Calu3 (cell line): ENCODE results near the gene ALDH1A2. TPM values are rescaled to one million over a fixed set of nuclear protein-coding genes. Genes with fewer than 3 reads are reported as not detected.

Experiments
- BruUV-seq: library from RNA; stranded (reverse); fragments of 400-500 nt; replicated peaks from 2 replicates; lab custom pipeline; 2021; lab: Mats Ljungman, UMichigan
- CTCF ChIA-PET: fragments of 300-600 bp; sonication (Branson Sonifier 250); formaldehyde crosslinking; loops from one replicate; lab custom pipeline; 2022; ENCODE audit warnings: antibody characterized with exemption; lab: Charles Lee
- DNase-seq: peaks from one replicate; pipeline ENCODE4 v3.0.0; 2022
- H3K27ac Mint-ChIP-seq: one replicate; pipeline ENCODE4 v1.8.0; 2022; ENCODE audit warnings: mixed read lengths; ENCODE audit not compliant: unreplicated experiment
- H3K27me3 Mint-ChIP-seq: one replicate; pipeline ENCODE4 v1.8.0; 2022; ENCODE audit warnings: mixed read lengths; ENCODE audit not compliant: unreplicated experiment
- H3K36me3 Mint-ChIP-seq: one replicate; pipeline ENCODE4 v1.8.0; 2022; ENCODE audit warnings: mild to moderate bottlenecking, moderate library complexity, mixed read lengths; ENCODE audit not compliant: insufficient read depth, unreplicated experiment
- H3K4me1 Mint-ChIP-seq: one replicate; pipeline ENCODE4 v1.8.0; 2022; ENCODE audit warnings: mild to moderate bottlenecking, low read depth, mixed read lengths; ENCODE audit not compliant: unreplicated experiment
- H3K4me3 Mint-ChIP-seq: one replicate; pipeline ENCODE4 v1.8.0; 2022; ENCODE audit warnings: mild to moderate bottlenecking, low read depth, moderate library complexity, mixed read lengths; ENCODE audit not compliant: unreplicated experiment
- H3K9me3 Mint-ChIP-seq: one replicate; pipeline ENCODE4 v1.8.0; 2022; ENCODE audit warnings: low read depth, mixed read lengths; ENCODE audit not compliant: unreplicated experiment
- CTCF ChIP-seq: fragments of 200-600 bp; IDR thresholded peaks from one replicate; pipeline ENCODE4 v1.8.0; 2022; ENCODE audit warnings: antibody characterized with exemption; ENCODE audit not compliant: unreplicated experiment
- intact Hi-C: fragments of 100-400 bp; cut with micrococcal nuclease; formaldehyde crosslinking; loops from one replicate; pipeline ENCODE4 v1.10.0; 2022; ENCODE audit not compliant: unreplicated experiment
- total RNA-seq: library from RNA; stranded (reverse); gene quantifications from 2 replicates; pipeline ENCODE4 v1.2.3, GENCODE V29; 2022

The ALDH1A2 gene
- total RNA-seq, 1 experiment from 2014 or later, result 219 TPM

DNA sequence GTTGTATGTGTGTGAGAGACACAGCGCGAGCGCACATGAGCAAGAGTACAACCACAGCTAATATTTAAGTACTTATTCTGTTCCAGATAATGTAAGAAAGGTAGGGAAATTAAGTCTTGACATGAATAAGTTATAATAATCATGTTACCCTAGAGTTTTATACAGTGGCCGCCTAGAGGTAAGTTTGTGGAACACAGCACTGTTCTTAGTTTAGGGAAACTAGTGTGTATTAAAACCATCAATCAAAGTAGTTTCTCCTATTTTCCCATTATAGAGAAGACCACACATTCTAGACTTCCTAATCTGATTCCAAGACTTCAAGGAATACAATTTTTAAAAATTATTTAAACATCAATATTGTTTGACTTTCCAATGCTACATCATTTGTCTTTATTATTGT lies 9.5 kb downstream of the ALDH1A2 start:
- BruUV-seq, result no TSS peak
- H3K27ac Mint-ChIP-seq, result no peak overlapping the region
- DNase-seq, result no peak
- no peaks in the 10 kb centered on the region for H3K9me3 Mint-ChIP-seq
- H3K4me3 Mint-ChIP-seq, result no peak overlapping the region
- intact Hi-C loops, result no loop called here
- H3K4me1 Mint-ChIP-seq, result peaks cover 71% of the 10 kb centered on the region
- TF ChIP-seq CTCF, result peak; percentile 33
- CTCF ChIA-PET, result no interaction called here
- peaks cover 5% of the 10 kb centered on the region for H3K36me3 Mint-ChIP-seq
- no peaks in the 10 kb centered on the region for H3K27me3 Mint-ChIP-seq

GRCh38 chr15:58053315-58054153 lies 12.0 kb downstream of the ALDH1A2 start:
- no peaks in the 10 kb centered on the region for H3K27me3 Mint-ChIP-seq
- intact Hi-C loops, result no loop called here
- no peak for TF ChIP-seq CTCF
- no TSS peak for BruUV-seq
- H3K9me3 Mint-ChIP-seq, result no peaks in the 10 kb centered on the region
- H3K27ac Mint-ChIP-seq, result peak overlapping the region; percentile 20
- peaks cover 71% of the 10 kb centered on the region for H3K4me1 Mint-ChIP-seq
- no peak for DNase-seq
- peaks cover 5% of the 10 kb centered on the region for H3K36me3 Mint-ChIP-seq
- H3K4me3 Mint-ChIP-seq, result no peak overlapping the region
- CTCF ChIA-PET, result no interaction called here

GRCh38 chr15:58052334-58052733 lies 13.2 kb downstream of the ALDH1A2 start:
- no peaks in the 10 kb centered on the region for H3K27me3 Mint-ChIP-seq
- no TSS peak for BruUV-seq
- TF ChIP-seq CTCF, result no peak
- H3K27ac Mint-ChIP-seq, result no peak overlapping the region
- peaks cover 71% of the 10 kb centered on the region for H3K4me1 Mint-ChIP-seq
- DNase-seq, result no peak
- H3K9me3 Mint-ChIP-seq, result no peaks in the 10 kb centered on the region
- H3K36me3 Mint-ChIP-seq, result no peaks in the 10 kb centered on the region
- no peak overlapping the region for H3K4me3 Mint-ChIP-seq
- intact Hi-C loops, result no loop called here
- CTCF ChIA-PET, result interaction anchor here (1.5 kb wide), 1 partner anchor 17 kb away, joined by 3 read pairs; no protein-coding TSS in a partner anchor

DNA sequence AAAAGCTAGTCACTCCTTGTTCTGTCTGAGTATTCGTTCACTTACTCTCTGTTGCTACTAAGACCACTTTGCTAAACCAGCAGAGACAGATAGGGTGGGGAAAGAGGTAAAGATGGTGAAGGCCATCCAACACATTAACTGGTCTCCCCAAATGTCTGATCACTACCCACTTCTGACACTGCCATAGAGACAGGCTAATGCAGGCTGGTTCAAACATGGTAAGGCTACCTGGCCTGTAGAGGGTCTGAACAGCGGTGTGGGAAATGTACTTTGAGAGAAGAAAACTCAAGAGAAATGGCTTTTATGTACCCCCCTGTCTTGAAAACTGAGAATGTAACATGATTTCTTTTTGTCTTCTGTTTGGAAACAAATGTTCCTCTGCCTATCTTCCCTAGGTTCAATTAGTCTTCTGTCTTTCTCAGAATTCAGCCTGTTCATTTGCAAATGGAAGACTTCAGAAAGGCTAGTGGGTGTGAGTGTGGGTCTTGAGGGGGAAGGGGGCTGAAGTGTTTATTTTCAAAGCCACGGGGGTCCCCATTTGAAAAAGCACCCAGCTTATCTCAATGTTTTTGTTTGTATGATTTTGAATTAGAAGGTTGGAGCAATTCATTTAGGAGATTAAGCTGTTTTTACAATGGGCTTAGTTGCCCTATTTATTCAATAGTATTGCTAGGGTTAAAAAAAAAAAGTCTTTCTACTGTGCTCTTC lies 15.8 kb downstream of the ALDH1A2 start:
- H3K36me3 Mint-ChIP-seq, result no peaks in the 10 kb centered on the region
- peaks cover 71% of the 10 kb centered on the region for H3K4me1 Mint-ChIP-seq
- H3K9me3 Mint-ChIP-seq, result no peaks in the 10 kb centered on the region
- no peaks in the 10 kb centered on the region for H3K27me3 Mint-ChIP-seq
- TF ChIP-seq CTCF, result no peak
- no peak overlapping the region for H3K4me3 Mint-ChIP-seq
- no peak for DNase-seq
- intact Hi-C loops, result no loop called here
- BruUV-seq, result no TSS peak
- H3K27ac Mint-ChIP-seq, result no peak overlapping the region
- CTCF ChIA-PET, result interaction anchor here (1.0 kb wide), 1 partner anchor 21 kb away, joined by 3 read pairs; no protein-coding TSS in a partner anchor
